K562 (cell line): ENCODE results near the gene ZNF599. TPM values are rescaled to one million over a fixed set of nuclear protein-coding genes. Genes with fewer than 3 reads are reported as not detected.

Source experiments
- BDP1 ChIP-seq: IDR thresholded peaks from 3 replicates; pipeline ENCODE4 v1.6.1; 2011; ENCODE audit not compliant: insufficient read length, insufficient read depth
- FUS ChIP-seq: fragments of 200-400 bp; formaldehyde crosslinking; optimal IDR thresholded peaks from 2 replicates; pipeline ENCODE3; 2017; ENCODE audit warnings: low read depth, low read length
- ZNF316 ChIP-seq: fragments of 450-650 bp; IDR thresholded peaks from 2 replicates; pipeline ENCODE4 v1.6.1; 2016
- polyA plus RNA-seq, 8 experiments: library from polyadenylated mRNA; depleted of rRNA in 4 of 8; stranded (reverse) in 5 of 8; unstranded in 3 of 8; fragments of >200 nt; fragmentation: Nextera tagmentation in 2 of 8; fragmentation: Illumina TruSeq in 1 of 8; extraction: Ambion mirVana in 2 of 8; extraction: Trizol in 1 of 8; gene quantifications; 2 replicates each; pipeline versions ENCODE4 v1.2.1 to v1.2.3, GENCODE V29; 2011 to 2014; ENCODE audit warnings: inconsistent platforms in 1 of 8, missing spikeins in 1 of 8
- total RNA-seq, 7 experiments: library from RNA; depleted of rRNA in 6 of 7; stranded (reverse); fragments of >200 nt in 6 of 7; fragmentation: Illumina TruSeq in 2 of 7; extraction: Trizol in 2 of 7; gene quantifications; 2 replicates each; pipeline versions ENCODE4 v1.2.1 to v1.2.3, GENCODE V29; 2011 to 2021; ENCODE audit warnings: low replicate concordance in 1 of 7
- TF ChIP-seq, protein P1 (sequence below): fragments of 250-450 bp; sonication (Bioruptor Pico); IDR thresholded peaks from 2 replicates; pipeline ENCODE4 v1.4.0; 2020; ENCODE audit warnings: mild to moderate bottlenecking
- TF ChIP-seq, protein P2 (sequence below): sonication (generic); formaldehyde crosslinking; IDR thresholded peaks from 2 replicates; pipeline ENCODE4 v1.8.1; 2023; ENCODE audit warnings: mild to moderate bottlenecking, missing genetic modification reagents
- TF ChIP-seq, protein P3 (sequence below): fragments of 450-650 bp; IDR thresholded peaks from 2 replicates; pipeline ENCODE4 v1.6.1; 2016; ENCODE audit warnings: mild to moderate bottlenecking, moderate library complexity

ZNF599 gene
- total and polyA plus RNA-seq, 9 of the 15 experiments (the other 6 are each of a cell fraction or from before 2014, with no cell fraction given) = 0.71 to 6.7 (median 2.8) TPM

DNA sequence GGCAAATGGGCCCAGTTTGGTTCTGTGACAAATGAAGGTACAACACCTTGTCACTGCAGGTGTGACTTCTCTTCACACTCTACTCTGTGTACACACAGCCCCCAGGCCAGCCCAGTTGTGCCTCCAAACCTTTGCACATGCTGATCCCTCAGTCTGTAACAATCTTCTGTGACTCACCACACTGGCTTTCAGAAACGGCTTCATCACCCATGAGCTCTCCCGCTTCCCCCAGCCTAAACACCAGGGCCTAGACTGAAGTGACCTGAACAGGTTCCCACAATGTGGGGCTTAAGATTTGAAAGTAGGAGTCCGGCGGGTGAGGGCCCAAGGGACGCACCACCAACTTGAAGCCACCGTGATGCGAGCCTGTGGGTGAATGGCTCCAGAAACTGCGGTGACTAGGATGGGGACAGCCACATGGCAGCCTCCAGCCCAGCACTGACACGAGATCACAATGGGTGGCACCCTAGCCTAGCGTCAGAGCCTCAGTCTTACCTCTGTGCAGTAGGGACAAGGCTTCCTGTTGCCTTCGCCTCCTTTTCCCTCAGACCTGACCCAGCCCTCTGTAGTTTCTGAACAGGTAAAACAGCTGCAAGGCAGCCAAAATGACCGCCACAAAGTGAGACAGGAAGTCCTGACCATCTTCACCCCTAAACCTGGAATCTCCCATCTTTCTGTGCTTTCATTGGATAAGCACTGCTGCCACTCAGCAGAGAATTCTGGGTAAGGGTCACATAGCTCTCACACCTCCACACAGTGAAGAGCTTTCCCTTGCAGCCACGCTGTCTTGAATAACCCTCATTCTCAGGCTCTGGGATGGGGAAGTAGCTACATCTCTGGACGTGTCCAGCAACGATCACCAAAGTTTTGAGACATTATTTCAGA is 34.2 kb upstream of the ZNF599 start (continued):
- TF ChIP-seq, protein P1, sequence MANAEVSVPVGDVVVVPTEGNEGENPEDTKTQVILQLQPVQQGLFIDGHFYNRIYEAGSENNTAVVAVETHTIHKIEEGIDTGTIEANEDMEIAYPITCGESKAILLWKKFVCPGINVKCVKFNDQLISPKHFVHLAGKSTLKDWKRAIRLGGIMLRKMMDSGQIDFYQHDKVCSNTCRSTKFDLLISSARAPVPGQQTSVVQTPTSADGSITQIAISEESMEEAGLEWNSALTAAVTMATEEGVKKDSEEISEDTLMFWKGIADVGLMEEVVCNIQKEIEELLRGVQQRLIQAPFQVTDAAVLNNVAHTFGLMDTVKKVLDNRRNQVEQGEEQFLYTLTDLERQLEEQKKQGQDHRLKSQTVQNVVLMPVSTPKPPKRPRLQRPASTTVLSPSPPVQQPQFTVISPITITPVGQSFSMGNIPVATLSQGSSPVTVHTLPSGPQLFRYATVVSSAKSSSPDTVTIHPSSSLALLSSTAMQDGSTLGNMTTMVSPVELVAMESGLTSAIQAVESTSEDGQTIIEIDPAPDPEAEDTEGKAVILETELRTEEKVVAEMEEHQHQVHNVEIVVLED = no peak
- TF ChIP-seq, protein P2, sequence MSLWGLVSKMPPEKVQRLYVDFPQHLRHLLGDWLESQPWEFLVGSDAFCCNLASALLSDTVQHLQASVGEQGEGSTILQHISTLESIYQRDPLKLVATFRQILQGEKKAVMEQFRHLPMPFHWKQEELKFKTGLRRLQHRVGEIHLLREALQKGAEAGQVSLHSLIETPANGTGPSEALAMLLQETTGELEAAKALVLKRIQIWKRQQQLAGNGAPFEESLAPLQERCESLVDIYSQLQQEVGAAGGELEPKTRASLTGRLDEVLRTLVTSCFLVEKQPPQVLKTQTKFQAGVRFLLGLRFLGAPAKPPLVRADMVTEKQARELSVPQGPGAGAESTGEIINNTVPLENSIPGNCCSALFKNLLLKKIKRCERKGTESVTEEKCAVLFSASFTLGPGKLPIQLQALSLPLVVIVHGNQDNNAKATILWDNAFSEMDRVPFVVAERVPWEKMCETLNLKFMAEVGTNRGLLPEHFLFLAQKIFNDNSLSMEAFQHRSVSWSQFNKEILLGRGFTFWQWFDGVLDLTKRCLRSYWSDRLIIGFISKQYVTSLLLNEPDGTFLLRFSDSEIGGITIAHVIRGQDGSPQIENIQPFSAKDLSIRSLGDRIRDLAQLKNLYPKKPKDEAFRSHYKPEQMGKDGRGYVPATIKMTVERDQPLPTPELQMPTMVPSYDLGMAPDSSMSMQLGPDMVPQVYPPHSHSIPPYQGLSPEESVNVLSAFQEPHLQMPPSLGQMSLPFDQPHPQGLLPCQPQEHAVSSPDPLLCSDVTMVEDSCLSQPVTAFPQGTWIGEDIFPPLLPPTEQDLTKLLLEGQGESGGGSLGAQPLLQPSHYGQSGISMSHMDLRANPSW (CRISPR knock-in tag) = no peak
- TF ChIP-seq FUS = no peak
- TF ChIP-seq ZNF316 = no peak
- TF ChIP-seq BDP1 = no peak
- TF ChIP-seq, protein P3, sequence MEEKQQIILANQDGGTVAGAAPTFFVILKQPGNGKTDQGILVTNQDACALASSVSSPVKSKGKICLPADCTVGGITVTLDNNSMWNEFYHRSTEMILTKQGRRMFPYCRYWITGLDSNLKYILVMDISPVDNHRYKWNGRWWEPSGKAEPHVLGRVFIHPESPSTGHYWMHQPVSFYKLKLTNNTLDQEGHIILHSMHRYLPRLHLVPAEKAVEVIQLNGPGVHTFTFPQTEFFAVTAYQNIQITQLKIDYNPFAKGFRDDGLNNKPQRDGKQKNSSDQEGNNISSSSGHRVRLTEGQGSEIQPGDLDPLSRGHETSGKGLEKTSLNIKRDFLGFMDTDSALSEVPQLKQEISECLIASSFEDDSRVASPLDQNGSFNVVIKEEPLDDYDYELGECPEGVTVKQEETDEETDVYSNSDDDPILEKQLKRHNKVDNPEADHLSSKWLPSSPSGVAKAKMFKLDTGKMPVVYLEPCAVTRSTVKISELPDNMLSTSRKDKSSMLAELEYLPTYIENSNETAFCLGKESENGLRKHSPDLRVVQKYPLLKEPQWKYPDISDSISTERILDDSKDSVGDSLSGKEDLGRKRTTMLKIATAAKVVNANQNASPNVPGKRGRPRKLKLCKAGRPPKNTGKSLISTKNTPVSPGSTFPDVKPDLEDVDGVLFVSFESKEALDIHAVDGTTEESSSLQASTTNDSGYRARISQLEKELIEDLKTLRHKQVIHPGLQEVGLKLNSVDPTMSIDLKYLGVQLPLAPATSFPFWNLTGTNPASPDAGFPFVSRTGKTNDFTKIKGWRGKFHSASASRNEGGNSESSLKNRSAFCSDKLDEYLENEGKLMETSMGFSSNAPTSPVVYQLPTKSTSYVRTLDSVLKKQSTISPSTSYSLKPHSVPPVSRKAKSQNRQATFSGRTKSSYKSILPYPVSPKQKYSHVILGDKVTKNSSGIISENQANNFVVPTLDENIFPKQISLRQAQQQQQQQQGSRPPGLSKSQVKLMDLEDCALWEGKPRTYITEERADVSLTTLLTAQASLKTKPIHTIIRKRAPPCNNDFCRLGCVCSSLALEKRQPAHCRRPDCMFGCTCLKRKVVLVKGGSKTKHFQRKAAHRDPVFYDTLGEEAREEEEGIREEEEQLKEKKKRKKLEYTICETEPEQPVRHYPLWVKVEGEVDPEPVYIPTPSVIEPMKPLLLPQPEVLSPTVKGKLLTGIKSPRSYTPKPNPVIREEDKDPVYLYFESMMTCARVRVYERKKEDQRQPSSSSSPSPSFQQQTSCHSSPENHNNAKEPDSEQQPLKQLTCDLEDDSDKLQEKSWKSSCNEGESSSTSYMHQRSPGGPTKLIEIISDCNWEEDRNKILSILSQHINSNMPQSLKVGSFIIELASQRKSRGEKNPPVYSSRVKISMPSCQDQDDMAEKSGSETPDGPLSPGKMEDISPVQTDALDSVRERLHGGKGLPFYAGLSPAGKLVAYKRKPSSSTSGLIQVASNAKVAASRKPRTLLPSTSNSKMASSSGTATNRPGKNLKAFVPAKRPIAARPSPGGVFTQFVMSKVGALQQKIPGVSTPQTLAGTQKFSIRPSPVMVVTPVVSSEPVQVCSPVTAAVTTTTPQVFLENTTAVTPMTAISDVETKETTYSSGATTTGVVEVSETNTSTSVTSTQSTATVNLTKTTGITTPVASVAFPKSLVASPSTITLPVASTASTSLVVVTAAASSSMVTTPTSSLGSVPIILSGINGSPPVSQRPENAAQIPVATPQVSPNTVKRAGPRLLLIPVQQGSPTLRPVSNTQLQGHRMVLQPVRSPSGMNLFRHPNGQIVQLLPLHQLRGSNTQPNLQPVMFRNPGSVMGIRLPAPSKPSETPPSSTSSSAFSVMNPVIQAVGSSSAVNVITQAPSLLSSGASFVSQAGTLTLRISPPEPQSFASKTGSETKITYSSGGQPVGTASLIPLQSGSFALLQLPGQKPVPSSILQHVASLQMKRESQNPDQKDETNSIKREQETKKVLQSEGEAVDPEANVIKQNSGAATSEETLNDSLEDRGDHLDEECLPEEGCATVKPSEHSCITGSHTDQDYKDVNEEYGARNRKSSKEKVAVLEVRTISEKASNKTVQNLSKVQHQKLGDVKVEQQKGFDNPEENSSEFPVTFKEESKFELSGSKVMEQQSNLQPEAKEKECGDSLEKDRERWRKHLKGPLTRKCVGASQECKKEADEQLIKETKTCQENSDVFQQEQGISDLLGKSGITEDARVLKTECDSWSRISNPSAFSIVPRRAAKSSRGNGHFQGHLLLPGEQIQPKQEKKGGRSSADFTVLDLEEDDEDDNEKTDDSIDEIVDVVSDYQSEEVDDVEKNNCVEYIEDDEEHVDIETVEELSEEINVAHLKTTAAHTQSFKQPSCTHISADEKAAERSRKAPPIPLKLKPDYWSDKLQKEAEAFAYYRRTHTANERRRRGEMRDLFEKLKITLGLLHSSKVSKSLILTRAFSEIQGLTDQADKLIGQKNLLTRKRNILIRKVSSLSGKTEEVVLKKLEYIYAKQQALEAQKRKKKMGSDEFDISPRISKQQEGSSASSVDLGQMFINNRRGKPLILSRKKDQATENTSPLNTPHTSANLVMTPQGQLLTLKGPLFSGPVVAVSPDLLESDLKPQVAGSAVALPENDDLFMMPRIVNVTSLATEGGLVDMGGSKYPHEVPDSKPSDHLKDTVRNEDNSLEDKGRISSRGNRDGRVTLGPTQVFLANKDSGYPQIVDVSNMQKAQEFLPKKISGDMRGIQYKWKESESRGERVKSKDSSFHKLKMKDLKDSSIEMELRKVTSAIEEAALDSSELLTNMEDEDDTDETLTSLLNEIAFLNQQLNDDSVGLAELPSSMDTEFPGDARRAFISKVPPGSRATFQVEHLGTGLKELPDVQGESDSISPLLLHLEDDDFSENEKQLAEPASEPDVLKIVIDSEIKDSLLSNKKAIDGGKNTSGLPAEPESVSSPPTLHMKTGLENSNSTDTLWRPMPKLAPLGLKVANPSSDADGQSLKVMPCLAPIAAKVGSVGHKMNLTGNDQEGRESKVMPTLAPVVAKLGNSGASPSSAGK = peak; percentile 48
